IMR-90 (cell line): ENCODE measurements around the gene HNRNPH2. TPM values are rescaled to one million over a fixed set of nuclear protein-coding genes. Genes with fewer than 3 reads are reported as not detected.

ENCODE experiments used
- ATAC-seq: fragments of 200-7000 bp; cut with Tn5 transposase; 2 replicates; pipeline ENCODE4 v1.9.1; 2020; ENCODE audit warnings: low read depth, mild to moderate bottlenecking, moderate library complexity
- BruUV-seq: library from RNA; stranded (reverse); fragments of 400-500 nt; replicated peaks from 2 replicates; lab custom pipeline; 2021; lab: Mats Ljungman, UMichigan
- CTCF ChIA-PET: fragments of 300-600 bp; formaldehyde crosslinking; extraction: SDS; loops from one replicate; lab custom pipeline; 2021; ENCODE audit warnings: antibody characterized with exemption; lab: Yijun Ruan, JAX
- POLR2A ChIA-PET: fragments of 300-600 bp; sonication (Branson Sonifier 250); formaldehyde crosslinking; loops from one replicate; lab custom pipeline; 2022; ENCODE audit warnings: antibody characterized with exemption; ENCODE audit not compliant: unreplicated experiment; lab: Charles Lee
- DNase-seq: peaks from one replicate; pipeline ENCODE4 v3.0.0; 2013
- H2AFZ ChIP-seq: replicated peaks from 2 replicates; pipeline ENCODE3; 2013; ENCODE audit warnings: low read length, mild to moderate bottlenecking; ENCODE audit not compliant: poor library complexity
- H2AK5ac ChIP-seq: 2 replicates; pipeline ENCODE4 v1.6.1; 2013; ENCODE audit warnings: low read depth, low read length, inconsistent platforms
- H2AK9ac ChIP-seq: replicated peaks from 2 replicates; pipeline ENCODE3; 2013; ENCODE audit warnings: mild to moderate bottlenecking, low read depth, low read length, moderate library complexity; ENCODE audit not compliant: poor library complexity
- H2BK120ac ChIP-seq: 2 replicates; pipeline ENCODE4 v1.6.1; 2013; ENCODE audit warnings: low read depth, low read length, inconsistent platforms
- H2BK15ac ChIP-seq: 3 replicates; pipeline ENCODE4 v1.6.1; 2013; ENCODE audit warnings: low read depth, low read length, inconsistent platforms
- H2BK20ac ChIP-seq: 2 replicates; pipeline ENCODE4 v1.6.1; 2013; ENCODE audit warnings: low read depth, mild to moderate bottlenecking, inconsistent platforms, low read length, moderate library complexity
- H2BK5ac ChIP-seq: 2 replicates; pipeline ENCODE4 v1.6.1; 2013; ENCODE audit warnings: mild to moderate bottlenecking, low read depth, low read length, inconsistent platforms; ENCODE audit not compliant: poor library complexity, severe bottlenecking
- H3K14ac ChIP-seq: replicated peaks from 2 replicates; pipeline ENCODE4 v1.6.1; 2013; ENCODE audit warnings: low read depth, low read length, inconsistent platforms
- H3K18ac ChIP-seq: 2 replicates; pipeline ENCODE4 v1.6.1; 2013; ENCODE audit warnings: low read depth, low read length, control low read depth
- H3K23ac ChIP-seq: 2 replicates; pipeline ENCODE4 v1.6.1; 2013; ENCODE audit warnings: low read depth, low read length, inconsistent platforms
- H3K27ac ChIP-seq: 2 replicates; pipeline ENCODE4 v1.5.1; 2013; ENCODE audit warnings: mild to moderate bottlenecking, control low read depth, low read length; ENCODE audit not compliant: insufficient read depth
- H3K27me3 ChIP-seq: 2 replicates; pipeline ENCODE4 v1.6.1; 2013; ENCODE audit warnings: low read length; ENCODE audit not compliant: control insufficient read depth, insufficient read depth
- H3K36me3 ChIP-seq: 2 replicates; pipeline ENCODE4 v1.6.1; 2013; ENCODE audit warnings: low read length, mixed read lengths; ENCODE audit not compliant: control insufficient read depth, insufficient read depth
- H3K4ac ChIP-seq: 2 replicates; pipeline ENCODE4 v1.6.1; 2013; ENCODE audit warnings: low read depth, low read length, inconsistent platforms
- H3K4me1 ChIP-seq: 2 replicates; pipeline ENCODE4 v1.6.1; 2013; ENCODE audit warnings: low read length, mixed read lengths; ENCODE audit not compliant: control insufficient read depth, insufficient read depth
- H3K4me2 ChIP-seq: 2 replicates; pipeline ENCODE4 v1.6.1; 2013; ENCODE audit warnings: low read depth, mild to moderate bottlenecking, control low read depth, low read length, moderate library complexity
- H3K4me3 ChIP-seq: 2 replicates; pipeline ENCODE4 v1.5.1; 2013; ENCODE audit warnings: low read depth, mild to moderate bottlenecking, control low read depth, low read length, moderate library complexity; ENCODE audit not compliant: insufficient read depth
- H3K56ac ChIP-seq: 2 replicates; pipeline ENCODE4 v1.6.1; 2013; ENCODE audit warnings: low read length, inconsistent platforms; ENCODE audit not compliant: insufficient read depth; ENCODE audit errors: extremely low read depth
- H3K79me1 ChIP-seq, 2 experiments: 2 replicates each; pipeline ENCODE4 v1.6.1; 2013; ENCODE audit warnings: low read length in 2 of 2, inconsistent platforms in 1 of 2, low read depth in 1 of 2
- H3K9ac ChIP-seq: 2 replicates; pipeline ENCODE4 v1.6.1; 2013; ENCODE audit warnings: low read depth, low read length, control low read depth
- H3K9me1 ChIP-seq: 2 replicates; pipeline ENCODE4 v1.6.1; 2013; ENCODE audit warnings: low read length, inconsistent platforms; ENCODE audit not compliant: insufficient read depth
- H3K9me3 ChIP-seq: 2 replicates; pipeline ENCODE4 v1.6.1; 2013; ENCODE audit warnings: low read length; ENCODE audit not compliant: control insufficient read depth, insufficient read depth
- H4K20me1 ChIP-seq: 2 replicates; pipeline ENCODE4 v1.6.1; 2013; ENCODE audit warnings: low read length, inconsistent platforms; ENCODE audit not compliant: insufficient read depth
- H4K5ac ChIP-seq: 2 replicates; pipeline ENCODE4 v1.6.1; 2013; ENCODE audit warnings: mild to moderate bottlenecking, low read depth, low read length, control low read depth
- H4K8ac ChIP-seq, 2 experiments: 2 replicates each; pipeline ENCODE4 v1.6.1; 2013; ENCODE audit warnings: low read depth in 2 of 2, low read length in 2 of 2, control low read depth in 1 of 2, inconsistent platforms in 1 of 2
- H4K91ac ChIP-seq: 2 replicates; pipeline ENCODE4 v1.6.1; 2013; ENCODE audit warnings: low read depth, low read length, inconsistent platforms; ENCODE audit not compliant: insufficient read depth
- RAD21 ChIP-seq: IDR thresholded peaks from 2 replicates; pipeline ENCODE4 v1.6.1; 2012; ENCODE audit warnings: low read length, improper control_type of control experiment
- WGBS, 2 experiments: methylation state at CpG; one replicate each; pipeline versions ENCODE4 v1.1.5 to v1.1.7; 2013; ENCODE audit warnings: missing lambda C conversion rate in 2 of 2; ENCODE audit not compliant: insufficient read length in 1 of 2; ENCODE audit errors: extremely low coverage in 2 of 2; 5-methylcytosine and 5-hydroxymethylcytosine counted together
- dilution Hi-C: fragments of 300-500 bp; cut with HindIII; formaldehyde crosslinking; loops from one replicate; pipeline ENCODE4 v1.14.3; 2018; ENCODE audit warnings: low sequenced_read_pairs; ENCODE audit not compliant: unreplicated experiment
- in situ Hi-C: fragments of 300-500 bp; cut with MboI; formaldehyde crosslinking; loops from 3 replicates; pipeline ENCODE4 v1.14.3; 2019; ENCODE audit warnings: low sequenced_read_pairs, inconsistent platforms, mixed read lengths
- intact Hi-C: fragments of 100-400 bp; cut with micrococcal nuclease; formaldehyde crosslinking; loops from 2 replicates; pipeline ENCODE4 v1.10.0; 2022
- polyA plus RNA-seq, 3 experiments: library from polyadenylated mRNA; depleted of rRNA; stranded (reverse); fragments of >200 nt; gene quantifications; 2 replicates each; pipeline ENCODE4 v1.2.3, GENCODE V29; 2012; ENCODE audit warnings: low replicate concordance in 1 of 3
- total RNA-seq: library from RNA; depleted of rRNA; stranded (reverse); fragments of >200 nt; gene quantifications from 2 replicates; pipeline ENCODE4 v1.2.3, GENCODE V29; 2012

Gene HNRNPH2
- total and polyA plus RNA-seq, 2 of the 4 experiments (the other 2 are of a cell fraction): 42.8 to 54.3 TPM

GRCh38 chrX:101427954-101428353, 19.9 kb downstream of the HNRNPH2 start:
- CTCF ChIA-PET: no interaction called here
- no peak for ATAC-seq

More at GRCh38 chrX:101427954-101428353, 19.9 kb downstream of the HNRNPH2 start:
- no peak overlapping the region for H3K9ac ChIP-seq
- no CpG with 5 or more reads among the region's 2 CpGs for WGBS, 2 experiments
- no peak overlapping the region for H4K91ac ChIP-seq
- H4K5ac ChIP-seq: no peak overlapping the region
- H2BK5ac ChIP-seq: no peak overlapping the region
- H3K4ac ChIP-seq: no peak overlapping the region
- H3K9me3 ChIP-seq: no peaks in the 10 kb centered on the region; the same call in 1 of the 2 replicates
- H3K27me3 ChIP-seq: no peaks in the 10 kb centered on the region
- no peak for TF ChIP-seq RAD21
- H3K36me3 ChIP-seq: no peaks in the 10 kb centered on the region
- no peak overlapping the region for H2BK120ac ChIP-seq
- in situ Hi-C loops (no loop called here), intact Hi-C loops (no loop called here), dilution Hi-C loops (no loop called here)
- H3K18ac ChIP-seq: no peak overlapping the region
- H3K4me3 ChIP-seq: no peak overlapping the region
- no peak overlapping the region for H3K27ac ChIP-seq
- H3K4me2 ChIP-seq: no peak overlapping the region
- peaks cover 2% of the 10 kb centered on the region; the same call in 1 of the 2 replicates for H3K4me1 ChIP-seq
- H4K8ac ChIP-seq: no peak overlapping the region
- no TSS peak for BruUV-seq
- H2BK15ac ChIP-seq: no peak overlapping the region
- no peaks in the 10 kb centered on the region for H4K20me1 ChIP-seq
- POLR2A ChIA-PET: interaction anchor here (0.5 kb wide), 1 partner anchor 19 kb away, joined by 4 read pairs; no protein-coding TSS in a partner anchor
- no peak overlapping the region for H2AFZ ChIP-seq
- no peaks in the 10 kb centered on the region for H3K9me1 ChIP-seq
- H3K79me1 ChIP-seq: no peaks in the 10 kb centered on the region
- no peak overlapping the region for H2BK20ac ChIP-seq
- H2AK5ac ChIP-seq: no peak overlapping the region
- H3K14ac ChIP-seq: no peak overlapping the region
- no peak overlapping the region for H3K23ac ChIP-seq
- no peak overlapping the region for H2AK9ac ChIP-seq
- no peak for DNase-seq
- H3K56ac ChIP-seq: no peak overlapping the region
